ENCODE measurements around the gene IL4R.

- TF ChIP-seq EZH2 (IDR thresholded peaks at IDR 0.05; ENCODE audit: low read length, missing control alignments) = no peak
- TF ChIP-seq CTCF (conservative IDR thresholded peaks at IDR 0.05 in 1 of 2, IDR thresholded peaks at IDR 0.05 in 1 of 2; ENCODE audit: low read depth in 1 of 2, low read length in 2 of 2) = no peak
Observed at GRCh38 chr16:27267037-27267677, 46.6 kb upstream of the IL4R start.

Data from fibroblast of lung (primary cell).